COR-L47 (cell line): ENCODE measurements around the gene SRP68.

Source experiments
- DNase-seq: peaks from one replicate; lab custom pipeline; 2025; lab: John Stamatoyannopoulos, UW

The SRP68 gene

GRCh38 chr17:76017481-76018339 lies 54.6 kb downstream of the SRP68 start:
- no peak for DNase-seq

DNA sequence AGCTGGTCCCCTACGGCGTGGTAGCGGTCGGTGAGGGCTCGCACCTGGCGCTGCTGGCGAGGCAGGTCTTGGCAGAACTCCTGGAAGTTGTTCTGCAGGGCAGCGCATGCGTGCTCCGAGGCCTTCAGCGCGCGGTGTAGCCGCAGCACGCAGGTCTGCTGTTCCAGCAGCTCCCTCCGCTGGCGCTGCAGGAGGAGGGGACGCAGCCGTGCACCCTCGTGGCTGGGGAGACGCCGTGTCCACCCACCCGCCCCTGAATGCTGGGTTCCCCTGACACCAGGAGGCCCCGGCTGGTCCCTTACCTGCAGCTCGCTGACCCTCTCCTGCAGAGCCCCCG lies 57.4 kb downstream of the SRP68 start:
- DNase-seq, result peak; percentile 81

DNA sequence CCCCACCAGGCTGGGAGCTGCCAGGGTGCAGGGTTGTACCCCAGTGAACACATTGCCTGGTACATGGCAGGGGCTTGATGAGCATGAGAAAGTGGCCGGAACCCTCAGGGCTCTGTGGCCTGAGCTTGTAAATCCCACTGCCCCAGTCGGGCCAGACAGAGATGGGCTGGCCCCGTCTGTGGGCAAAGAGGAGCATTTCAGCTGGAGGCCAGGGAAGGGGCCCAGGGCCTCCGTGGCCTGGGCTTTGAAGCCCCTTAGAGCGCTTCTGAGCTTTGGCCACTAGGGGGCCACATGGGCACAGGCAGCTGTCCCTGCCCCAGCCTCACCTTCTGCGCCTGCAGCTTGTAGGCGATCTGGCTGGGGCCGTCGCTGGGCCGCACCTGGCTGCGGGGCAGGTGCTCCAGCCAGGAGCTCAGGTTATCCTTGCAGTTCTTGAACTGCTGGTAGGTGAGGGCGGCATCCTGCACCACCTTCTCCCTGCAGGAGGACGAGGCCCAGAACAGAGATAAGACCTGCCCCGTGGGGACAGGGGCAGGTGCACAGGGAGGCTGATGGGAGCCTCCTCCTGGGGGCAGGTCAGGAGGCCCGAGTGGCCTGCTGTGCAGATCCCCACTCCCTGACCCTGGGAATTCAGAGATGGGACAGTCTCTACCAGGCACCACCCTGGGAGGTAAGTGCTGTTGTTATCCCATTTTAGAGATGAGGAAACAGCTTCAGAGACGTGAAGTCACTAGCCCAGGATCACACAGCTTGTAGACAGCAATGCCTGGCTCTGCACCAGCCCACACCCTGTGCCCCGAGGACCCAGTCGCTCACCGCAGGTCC lies 58.0 kb downstream of the SRP68 start:
- DNase-seq, result peak; percentile 88

DNA sequence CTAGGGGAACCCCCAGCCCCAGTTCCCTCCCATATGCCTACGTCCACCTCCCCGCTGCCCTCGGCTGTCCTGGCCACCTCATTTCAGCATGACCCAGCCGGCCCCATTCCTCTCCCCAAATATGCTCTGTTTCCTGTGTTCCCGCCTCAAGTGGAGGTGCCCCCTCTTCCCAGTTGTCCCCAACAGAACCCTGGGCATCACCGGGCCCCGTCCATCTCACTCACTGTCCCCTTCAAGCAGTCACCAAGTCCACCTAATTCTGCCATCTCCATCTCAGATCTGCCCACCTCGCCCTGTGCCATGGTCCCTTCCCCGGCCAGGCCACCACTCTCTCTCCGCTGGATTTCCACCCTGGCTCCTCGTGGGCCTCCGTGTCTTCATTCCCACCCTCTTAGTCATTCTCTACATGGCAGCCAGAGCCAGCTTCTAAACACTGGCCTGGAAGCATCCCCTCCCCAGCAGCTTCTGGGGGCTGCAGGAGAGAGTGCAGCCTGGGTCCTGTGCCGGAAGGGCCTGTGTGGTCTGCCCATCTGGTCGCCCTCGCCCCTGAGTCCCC lies 58.9 kb downstream of the SRP68 start:
- DNase-seq, result no peak

DNA sequence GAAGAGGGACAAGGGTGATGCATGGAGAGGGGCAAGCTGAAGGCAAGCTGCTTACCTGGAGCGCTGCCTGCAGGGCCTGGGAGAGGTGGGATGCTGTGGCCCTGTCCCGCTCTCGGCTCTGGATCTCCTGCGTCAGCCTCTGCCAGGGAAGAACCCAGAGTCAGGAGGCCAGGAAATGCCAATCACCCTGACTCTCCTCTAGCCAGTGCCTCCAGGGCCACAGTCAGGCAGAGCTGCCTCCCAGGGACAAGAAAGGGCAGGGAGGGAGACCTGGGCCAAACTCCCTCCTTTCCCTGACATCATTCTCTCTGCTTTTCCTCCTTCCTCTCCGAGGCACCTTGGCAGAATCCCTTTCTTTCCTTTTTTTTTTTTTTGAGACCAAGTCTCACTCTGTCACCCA lies 60.4 kb downstream of the SRP68 start:
- no peak for DNase-seq

- DNase-seq, result no peak
These were observed 62.2 kb downstream of the SRP68 start for GRCh38 chr17:76009969-76010661.

DNA sequence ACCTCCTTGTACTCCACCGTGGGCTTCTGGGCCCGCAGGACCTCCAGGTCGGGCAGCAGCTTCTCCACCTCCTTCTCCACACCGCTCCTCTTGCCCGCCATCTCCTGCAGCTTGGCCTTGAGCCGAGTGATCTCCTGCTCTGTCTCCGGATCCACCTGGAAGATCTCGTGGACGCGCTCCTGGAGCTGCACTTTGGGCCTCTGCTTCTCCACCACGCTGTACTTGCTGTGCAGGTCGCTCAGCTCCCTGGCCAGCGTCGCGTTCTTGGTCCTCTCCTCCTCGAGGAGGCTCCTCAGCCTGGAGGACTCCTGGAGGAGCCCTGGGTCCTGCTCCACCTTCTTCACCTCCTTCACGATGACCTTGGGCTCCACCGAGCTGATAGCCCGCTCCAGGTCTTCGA lies 62.9 kb downstream of the SRP68 start:
- DNase-seq, result no peak

GRCh38 chr17:76008630-76009425 lies 63.5 kb downstream of the SRP68 start:
- DNase-seq, result no peak

DNA sequence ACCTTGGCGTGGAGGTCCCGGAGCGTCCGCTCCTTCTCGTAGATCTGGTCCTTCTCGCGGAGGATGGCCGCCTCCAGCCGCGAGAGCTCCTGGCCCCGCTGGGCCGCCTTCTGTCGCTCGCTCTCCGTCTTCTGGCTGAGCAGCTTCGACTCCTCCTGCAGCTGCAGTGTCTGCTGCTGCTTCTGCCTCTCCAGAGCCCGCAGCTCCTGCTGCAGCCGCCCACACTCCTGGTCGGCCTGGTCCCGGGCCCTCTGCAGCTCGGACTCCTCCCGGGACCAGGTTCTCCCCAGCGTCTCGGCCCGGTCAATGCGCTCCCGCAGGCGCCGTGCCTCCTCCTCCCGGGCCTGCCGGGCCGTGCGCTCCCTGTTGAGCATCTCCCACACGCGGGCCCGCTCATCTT lies 64.1 kb downstream of the SRP68 start:
- DNase-seq, result no peak

GRCh38 chr17:76007850-76008165 lies 64.5 kb downstream of the SRP68 start:
- no peak for DNase-seq

DNA sequence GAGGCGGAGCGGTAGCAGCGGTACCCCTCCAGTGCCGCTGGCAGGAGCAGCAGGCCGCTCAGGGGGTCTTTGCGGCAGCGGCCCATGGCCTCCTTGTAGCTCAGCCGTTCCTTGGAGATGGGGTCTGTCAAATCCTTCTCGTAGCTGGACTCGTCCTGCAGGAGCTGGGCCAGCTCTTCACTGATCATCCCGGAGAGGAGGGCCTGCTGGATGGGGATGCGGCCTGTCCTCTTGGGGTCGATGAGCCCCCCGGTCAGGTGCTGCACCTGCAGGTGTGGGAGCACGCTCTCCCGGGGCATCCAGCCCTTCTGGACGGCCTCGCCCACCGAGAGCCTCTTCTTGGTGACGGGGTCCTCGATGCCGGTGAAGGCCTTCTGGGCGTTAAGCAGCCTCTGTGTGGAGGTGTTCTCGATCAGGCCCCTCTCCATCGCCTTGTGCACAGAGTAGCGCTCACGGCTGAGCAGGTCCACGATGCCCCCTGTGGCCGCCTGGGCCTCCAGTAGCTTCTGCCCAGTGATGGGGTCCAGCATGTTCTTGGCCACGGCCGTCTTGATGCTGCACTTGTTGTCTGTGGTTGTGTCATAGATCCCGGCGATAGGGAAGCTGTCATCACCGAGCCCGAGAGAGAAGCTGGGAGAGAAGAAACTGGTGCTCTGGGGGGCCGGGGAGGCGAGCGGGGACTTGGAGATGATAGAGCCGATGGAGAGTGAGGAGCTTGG lies 65.0 kb downstream of the SRP68 start:
- DNase-seq, result no peak

DNA sequence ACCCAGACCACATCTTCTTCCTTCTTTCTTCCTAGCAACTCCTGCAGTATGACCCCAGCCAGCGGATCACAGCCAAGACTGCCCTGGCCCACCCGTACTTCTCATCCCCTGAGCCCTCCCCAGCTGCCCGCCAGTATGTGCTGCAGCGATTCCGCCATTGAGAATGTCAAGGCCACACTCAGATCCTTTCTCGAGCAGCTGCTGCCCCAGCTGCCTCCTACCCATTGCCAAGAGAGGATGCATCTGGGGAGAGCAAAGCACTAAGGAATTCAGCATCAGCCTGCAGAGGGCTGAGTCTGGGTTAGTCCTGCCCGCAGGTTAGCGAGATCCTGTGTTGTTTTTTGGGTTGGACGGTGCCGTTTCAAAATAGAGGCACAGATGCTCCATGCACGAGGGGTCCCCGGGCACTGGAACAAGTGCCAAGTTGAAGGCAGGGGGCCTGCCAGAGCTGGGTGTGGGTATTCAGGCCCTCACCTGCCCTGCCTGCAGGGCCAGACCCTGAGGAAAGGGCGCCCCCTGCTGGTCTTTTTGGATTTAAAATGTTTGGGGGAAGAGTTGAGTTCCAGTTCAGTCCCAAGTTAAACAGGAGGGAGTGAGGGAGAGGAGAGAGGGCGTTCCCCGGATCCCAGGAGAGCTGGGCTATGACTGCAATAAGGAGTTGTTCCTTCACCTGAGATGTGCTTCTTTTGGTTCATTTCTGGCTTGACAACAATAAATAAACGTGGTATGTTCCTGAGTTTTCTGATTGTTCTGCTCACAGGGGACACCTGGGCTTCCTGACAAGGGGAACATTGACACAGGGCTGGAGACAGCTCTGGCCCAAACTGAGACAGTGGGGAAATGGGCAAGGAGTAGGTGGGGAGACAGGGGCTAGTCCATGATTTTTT lies 66.8 kb downstream of the SRP68 start:
- peak; percentile 70 for DNase-seq

GRCh38 chr17:76004750-76005262 lies 67.5 kb downstream of the SRP68 start:
- DNase-seq, result no peak

DNA sequence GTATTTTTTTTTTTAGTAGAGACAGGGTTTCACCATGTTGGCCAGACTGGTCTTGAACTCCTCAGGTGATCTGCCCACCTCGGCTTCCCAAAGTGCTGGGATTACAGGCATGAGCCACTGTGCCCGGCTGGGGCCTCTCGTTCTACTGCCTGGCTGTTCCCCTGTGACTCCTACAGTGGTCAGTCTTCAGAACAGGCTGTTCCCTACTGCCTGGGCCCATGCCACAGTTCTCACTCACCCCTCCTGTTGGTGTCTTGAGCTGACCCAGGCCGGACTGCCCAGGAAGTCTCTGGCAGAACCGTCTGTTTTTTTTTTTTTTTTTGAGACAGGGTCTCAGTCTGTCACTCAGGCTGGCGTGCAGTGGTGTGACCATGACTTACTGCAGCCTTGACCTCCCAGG lies 68.4 kb downstream of the SRP68 start:
- no peak for DNase-seq

- no peak for DNase-seq
These were observed 70.2 kb downstream of the SRP68 start for GRCh38 chr17:76002100-76002499.

GRCh38 chr17:76000755-76001521 lies 71.4 kb downstream of the SRP68 start, which contains the start of gene CDK3:
Gene CDK3 (plus strand): TSS chr17:76000855. CDS start chr17:76001426, 571 bp downstream.
- no peak for DNase-seq

GRCh38 chr17:76000016-76000754 lies 72.1 kb downstream of the SRP68 start:
- peak; percentile 17 for DNase-seq

- DNase-seq, result no peak
These were observed 74.0 kb downstream of the SRP68 start for GRCh38 chr17:75998327-75998795.
